Fibroblast of the aortic adventitia (primary cell): Measurements from ENCODE around the gene SEC14L6. TPM values are rescaled to one million over a fixed set of nuclear protein-coding genes. Genes with fewer than 3 reads are reported as not detected.
"Not testable (repeated sequence)": the region's sequence is repeated elsewhere in the genome, so short reads cannot be mapped to it uniquely, and the experiment has no call there.

Source experiments
- DNase-seq: peaks from one replicate; pipeline ENCODE4 v3.0.0-alpha.2; 2010; ENCODE audit warnings: low read depth
- H3K4me3 ChIP-seq: 2 replicates; pipeline ENCODE4 v1.5.1; 2011; ENCODE audit warnings: low read depth, mild to moderate bottlenecking, control low read depth, low read length, moderate library complexity
- total RNA-seq: library from RNA; depleted of rRNA; stranded (reverse); fragments of >200 nt; gene quantifications from 2 replicates; pipeline ENCODE4 v1.2.3, GENCODE V29; 2012; ENCODE audit warnings: low replicate concordance
- TF ChIP-seq, protein P1 (sequence below): IDR thresholded peaks from 2 replicates; pipeline ENCODE4 v1.5.1; 2011; ENCODE audit warnings: mild to moderate bottlenecking, low read length, control low read depth, inconsistent platforms; ENCODE audit not compliant: insufficient read depth

Gene SEC14L6
- total RNA-seq, 1 donor = 0.09 TPM

DNA sequence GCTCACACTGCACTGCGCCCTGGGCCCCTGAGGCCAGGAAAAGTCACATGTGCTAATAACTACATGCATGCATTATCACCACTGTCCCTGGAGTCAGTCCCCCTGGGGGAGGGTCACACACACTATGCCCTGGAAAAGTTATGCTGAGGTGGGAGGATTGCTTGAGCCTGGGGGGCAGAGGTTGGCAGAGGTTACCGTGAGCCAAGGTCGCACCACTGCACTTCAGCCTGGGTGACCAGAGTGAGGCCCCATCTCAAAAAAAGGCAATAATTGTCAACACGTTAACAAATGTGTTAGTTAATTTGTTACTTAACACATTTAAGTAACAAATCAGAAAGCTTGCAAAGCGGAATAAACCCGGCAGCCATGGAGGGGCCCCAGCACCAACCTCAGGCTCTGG is 13.3 kb upstream of the SEC14L6 start:
- no peak for DNase-seq
- H3K4me3 ChIP-seq = no peak overlapping the region
- TF ChIP-seq, protein P1, sequence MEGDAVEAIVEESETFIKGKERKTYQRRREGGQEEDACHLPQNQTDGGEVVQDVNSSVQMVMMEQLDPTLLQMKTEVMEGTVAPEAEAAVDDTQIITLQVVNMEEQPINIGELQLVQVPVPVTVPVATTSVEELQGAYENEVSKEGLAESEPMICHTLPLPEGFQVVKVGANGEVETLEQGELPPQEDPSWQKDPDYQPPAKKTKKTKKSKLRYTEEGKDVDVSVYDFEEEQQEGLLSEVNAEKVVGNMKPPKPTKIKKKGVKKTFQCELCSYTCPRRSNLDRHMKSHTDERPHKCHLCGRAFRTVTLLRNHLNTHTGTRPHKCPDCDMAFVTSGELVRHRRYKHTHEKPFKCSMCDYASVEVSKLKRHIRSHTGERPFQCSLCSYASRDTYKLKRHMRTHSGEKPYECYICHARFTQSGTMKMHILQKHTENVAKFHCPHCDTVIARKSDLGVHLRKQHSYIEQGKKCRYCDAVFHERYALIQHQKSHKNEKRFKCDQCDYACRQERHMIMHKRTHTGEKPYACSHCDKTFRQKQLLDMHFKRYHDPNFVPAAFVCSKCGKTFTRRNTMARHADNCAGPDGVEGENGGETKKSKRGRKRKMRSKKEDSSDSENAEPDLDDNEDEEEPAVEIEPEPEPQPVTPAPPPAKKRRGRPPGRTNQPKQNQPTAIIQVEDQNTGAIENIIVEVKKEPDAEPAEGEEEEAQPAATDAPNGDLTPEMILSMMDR = no peak

DNA sequence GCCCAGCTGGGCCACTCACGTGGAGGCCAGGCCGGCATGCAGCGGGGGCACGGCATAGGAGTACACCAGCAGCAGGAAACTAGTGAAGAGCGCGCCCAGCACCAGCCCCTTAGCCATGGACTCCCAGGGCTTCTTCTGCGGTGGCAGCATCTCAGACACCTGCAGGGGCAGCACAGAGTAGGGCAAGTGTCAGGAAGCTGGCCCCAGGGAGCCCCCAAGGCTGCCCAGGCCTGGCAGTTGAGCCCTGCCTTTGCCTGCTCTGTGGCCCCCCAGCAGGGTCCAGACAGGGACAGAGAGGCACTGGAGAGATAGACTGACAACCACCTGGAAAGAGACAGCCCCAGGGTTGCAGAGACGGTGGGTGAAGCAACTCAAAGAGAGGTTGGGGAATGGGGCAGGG is 10.7 kb upstream of the SEC14L6 start:
- TF ChIP-seq, protein P1 = no peak
- no peak overlapping the region for H3K4me3 ChIP-seq
- DNase-seq = no peak

DNA sequence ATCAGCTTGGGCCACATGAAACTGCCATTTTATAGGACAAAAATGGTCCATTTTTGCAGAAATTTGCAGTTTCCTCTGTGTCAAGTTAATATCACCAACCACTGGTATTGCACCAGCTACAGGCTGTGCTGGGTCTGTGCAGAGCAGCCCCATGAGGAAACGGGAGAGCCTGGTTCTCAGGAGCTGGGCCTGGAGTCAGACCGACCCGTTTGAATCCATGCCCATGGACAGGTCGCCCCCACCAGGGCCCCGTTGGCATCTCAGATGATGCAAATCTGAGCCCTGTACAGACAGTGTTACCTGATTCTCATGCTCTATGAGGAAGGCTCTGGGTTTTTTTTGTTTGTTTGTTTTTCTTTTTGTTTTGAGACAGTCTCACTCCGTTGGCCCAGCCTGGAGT is 9.8 kb upstream of the SEC14L6 start:
- no peak for DNase-seq
- no peak overlapping the region for H3K4me3 ChIP-seq
- TF ChIP-seq, protein P1 = no peak

DNA sequence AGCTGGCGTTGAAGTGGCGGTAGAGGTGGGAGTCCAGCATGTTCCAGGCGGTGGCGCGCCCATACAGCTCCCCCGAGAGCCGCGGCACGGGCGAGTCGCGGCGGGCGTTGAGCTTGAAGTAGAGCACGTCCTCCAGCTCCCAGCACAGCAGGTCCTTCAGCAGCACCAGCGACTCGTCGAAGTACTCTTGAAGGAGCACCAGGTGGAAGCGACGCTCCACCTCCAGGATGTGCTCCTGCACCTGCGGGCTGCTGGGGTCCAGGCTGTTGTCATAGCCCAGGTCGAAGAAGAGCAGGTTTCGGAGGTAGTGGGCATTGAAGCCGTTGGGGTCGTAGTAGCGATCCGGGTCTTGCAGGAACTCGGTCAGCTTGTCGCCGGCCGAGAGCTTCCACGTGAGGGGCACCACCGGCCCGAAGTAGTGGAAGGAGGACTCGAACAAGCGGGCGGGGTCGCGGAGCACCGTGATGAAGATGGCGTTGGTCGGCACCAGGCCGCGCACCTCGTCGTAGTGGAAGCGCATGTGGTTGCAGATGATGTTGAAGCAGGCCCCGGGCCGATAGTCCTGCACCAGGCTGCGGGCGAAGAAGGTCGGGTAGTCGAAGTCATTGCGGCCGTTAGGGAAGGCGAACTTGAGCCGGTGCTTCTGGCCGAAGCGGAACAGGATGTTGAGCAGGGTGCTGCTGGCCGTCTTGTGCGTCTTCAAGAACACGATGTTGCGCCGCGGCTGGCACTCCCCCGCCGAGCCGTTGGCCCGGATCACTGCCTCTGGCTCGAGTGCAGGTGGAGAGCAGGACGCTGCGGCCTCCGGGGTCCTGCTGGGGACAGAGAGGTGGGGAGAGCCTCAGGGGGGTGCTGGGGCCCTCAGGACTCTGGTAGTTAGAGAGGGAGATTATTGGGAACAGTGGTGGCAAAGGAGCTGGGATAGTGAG is 9.0 kb upstream of the SEC14L6 start:
- TF ChIP-seq, protein P1 = no peak

DNA sequence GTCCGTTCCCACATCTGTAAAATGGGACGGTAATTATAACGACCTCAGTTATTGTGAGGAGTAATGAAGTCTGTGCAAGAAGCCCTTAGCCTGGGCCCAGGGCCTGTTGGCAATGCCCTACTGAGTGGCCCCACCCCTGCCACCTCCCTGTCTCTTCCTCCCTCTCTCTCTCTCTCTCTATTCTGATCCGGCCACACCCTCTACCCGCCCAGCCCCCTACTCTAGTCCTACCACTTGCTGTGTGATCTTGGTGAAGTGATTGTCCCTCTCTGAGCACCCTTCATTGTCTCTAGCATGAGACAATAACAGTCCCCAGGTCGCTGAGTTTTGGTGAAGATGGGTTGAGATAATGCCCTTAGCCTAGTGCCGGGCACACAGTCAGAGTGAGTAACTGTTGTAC is 7.4 kb upstream of the SEC14L6 start:
- TF ChIP-seq, protein P1 = no peak
- DNase-seq = no peak
- H3K4me3 ChIP-seq = no peak overlapping the region

More for the DNA sequence above, 9.0 kb upstream of the SEC14L6 start:
- H3K4me3 ChIP-seq = no peak overlapping the region
- DNase-seq = no peak

DNA sequence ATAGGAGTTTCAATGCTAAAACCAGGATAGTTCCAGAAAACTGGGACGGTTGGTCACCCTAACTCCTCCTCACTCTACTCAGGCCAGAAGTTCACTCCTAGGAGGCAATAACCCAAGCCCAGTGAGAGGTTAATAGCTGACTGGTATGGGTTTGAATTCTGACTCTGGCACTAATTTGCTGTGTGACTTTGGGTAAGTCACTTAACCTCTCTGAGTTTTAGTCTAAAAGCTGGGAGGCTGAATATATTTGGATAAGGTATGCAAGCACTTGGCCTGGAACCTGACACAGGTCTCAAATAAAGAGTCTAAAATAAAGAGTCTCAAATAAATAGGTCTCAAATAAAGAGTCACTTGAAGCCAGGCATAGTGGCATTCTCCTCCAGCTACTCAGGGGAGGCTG is 6.2 kb upstream of the SEC14L6 start:
- TF ChIP-seq, protein P1 = no peak
- DNase-seq = no peak
- H3K4me3 ChIP-seq = no peak overlapping the region

DNA sequence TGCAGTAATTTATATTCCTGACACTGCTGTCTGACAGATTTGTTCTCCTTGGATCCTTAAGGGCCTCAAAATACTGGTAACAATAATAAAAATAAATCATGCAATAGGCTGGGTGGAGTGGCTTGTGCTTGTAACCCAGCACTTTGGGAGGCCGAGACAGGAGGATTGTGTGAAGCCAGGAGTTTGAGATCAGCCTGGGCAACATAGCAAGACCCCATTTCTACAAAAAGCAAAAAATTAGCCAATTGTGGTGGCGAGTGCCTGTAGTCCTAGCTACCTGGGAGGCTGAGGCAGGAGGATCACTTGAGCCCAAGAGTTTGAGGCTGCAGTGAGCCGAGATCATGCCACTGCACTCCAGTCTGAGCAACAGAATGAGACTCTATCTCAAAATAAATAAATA is 5.3 kb upstream of the SEC14L6 start:
- H3K4me3 ChIP-seq = not testable (repeated sequence)

More for the DNA sequence above, 5.3 kb upstream of the SEC14L6 start:
- DNase-seq = not testable (repeated sequence)
